ENCODE results near the gene PRSS8.

DNA sequence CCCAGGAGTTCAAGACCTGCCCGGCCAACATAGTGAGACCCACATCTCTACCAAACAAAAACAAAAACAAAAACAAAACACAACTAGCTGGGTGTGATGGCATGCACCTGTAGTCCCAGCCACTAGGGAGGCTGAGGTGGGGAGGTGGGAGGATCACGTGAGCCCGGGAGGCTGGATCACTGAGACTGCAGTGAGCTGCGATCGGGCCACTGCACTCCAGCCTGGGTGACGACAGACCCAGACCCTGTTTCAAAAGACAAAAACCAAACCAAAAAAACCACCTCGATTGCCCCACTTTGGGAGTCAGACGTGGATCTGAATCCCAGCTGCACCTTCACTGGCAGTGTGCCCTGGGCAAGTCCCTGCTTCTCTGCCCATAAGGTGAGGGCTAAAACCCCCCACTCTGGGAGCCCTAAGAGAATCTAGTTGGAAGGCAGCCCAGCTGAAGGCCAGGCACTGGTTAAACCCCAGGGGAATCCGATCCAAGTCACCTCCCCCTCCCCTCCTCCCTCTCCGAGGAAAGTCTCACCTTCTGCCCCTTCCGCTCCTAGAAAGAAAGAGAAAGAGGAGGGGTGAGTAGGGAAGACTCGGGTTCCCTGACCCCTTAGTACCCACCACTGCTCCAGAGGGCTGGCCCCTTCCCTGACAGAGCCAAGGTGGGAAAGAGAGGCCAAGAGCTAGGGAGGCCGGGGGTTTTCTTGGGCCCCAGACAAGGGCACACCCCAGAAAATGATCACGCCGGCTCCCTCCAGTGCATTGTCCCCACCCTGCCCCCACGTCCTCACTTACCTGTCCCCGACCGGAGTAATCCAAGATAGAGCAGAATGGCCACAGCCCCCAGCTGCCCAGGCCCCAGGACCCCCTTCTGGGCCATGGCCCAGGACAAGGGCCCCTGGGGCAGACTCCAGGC, 647 bp downstream of the PRSS8 start:
- TF ChIP-seq, protein P1, sequence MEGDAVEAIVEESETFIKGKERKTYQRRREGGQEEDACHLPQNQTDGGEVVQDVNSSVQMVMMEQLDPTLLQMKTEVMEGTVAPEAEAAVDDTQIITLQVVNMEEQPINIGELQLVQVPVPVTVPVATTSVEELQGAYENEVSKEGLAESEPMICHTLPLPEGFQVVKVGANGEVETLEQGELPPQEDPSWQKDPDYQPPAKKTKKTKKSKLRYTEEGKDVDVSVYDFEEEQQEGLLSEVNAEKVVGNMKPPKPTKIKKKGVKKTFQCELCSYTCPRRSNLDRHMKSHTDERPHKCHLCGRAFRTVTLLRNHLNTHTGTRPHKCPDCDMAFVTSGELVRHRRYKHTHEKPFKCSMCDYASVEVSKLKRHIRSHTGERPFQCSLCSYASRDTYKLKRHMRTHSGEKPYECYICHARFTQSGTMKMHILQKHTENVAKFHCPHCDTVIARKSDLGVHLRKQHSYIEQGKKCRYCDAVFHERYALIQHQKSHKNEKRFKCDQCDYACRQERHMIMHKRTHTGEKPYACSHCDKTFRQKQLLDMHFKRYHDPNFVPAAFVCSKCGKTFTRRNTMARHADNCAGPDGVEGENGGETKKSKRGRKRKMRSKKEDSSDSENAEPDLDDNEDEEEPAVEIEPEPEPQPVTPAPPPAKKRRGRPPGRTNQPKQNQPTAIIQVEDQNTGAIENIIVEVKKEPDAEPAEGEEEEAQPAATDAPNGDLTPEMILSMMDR (IDR thresholded peaks at IDR 0.05; ENCODE audit: insufficient read depth, low read length, poor library complexity, severe bottlenecking) = no peak
- no peak for TF ChIP-seq EZH2phosphoT487 (conservative IDR thresholded peaks at IDR 0.05; ENCODE audit: low read length)
